Measurements from ENCODE around the gene ZNF280C. TPM values are rescaled to one million over a fixed set of nuclear protein-coding genes. Genes with fewer than 3 reads are reported as not detected.

Gene ZNF280C
- total and polyA plus RNA-seq, 3 experiments from 2014 or later, result 2.2 to 7.6 (median 7.1) TPM

DNA sequence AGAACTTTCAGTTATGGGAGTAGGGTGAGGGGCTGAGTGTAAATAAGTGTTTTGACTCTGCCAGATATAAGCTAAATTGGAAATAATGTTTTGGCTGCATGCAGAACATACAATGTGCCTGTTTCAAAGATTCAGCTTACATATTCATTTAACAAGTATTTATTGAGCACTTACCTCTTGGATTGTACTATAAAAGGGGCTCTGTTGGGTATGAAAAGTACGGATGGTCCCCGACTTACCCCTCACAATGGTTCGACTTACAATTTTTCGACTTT lies 102.3 kb downstream of the ZNF280C start:
- Histone ChIP-seq H3K9me3 (ENCODE audit: low read length) (no peaks in the 10 kb centered on the region), H3K4me3 (ENCODE audit: low read length) (peak overlapping the region; percentile 68), H3K4me1 (ENCODE audit: insufficient read depth, low read length) (peaks cover 11% of the 10 kb centered on the region), H3K27me3 (ENCODE audit: insufficient read depth, low read length, poor library complexity, severe bottlenecking) (no peaks in the 10 kb centered on the region), H3K36me3 (ENCODE audit: insufficient read depth, low read length) (no peaks in the 10 kb centered on the region), H3K27ac (ENCODE audit: low read depth, low read length) (peak overlapping the region; percentile 63)
- Mint-ChIP-seq H3K27me3 (peaks cover 0 to 4% of the 10 kb centered on the region in 2 donors), H3K27ac (peak overlapping the region; percentile 80 to 94 (median 90)), H3K4me3 (peak overlapping the region; percentile 89 to 98 (median 94)), H3K4me1 (peaks cover 19 to 49% (median 44%) of the 10 kb centered on the region in 3 donors), H3K36me3 (peaks cover 0 to 18% (median 0%) of the 10 kb centered on the region in 3 donors), H3K9me3 (no peaks in the 10 kb centered on the region)
- DNase-seq, result no peak
- CTCF ChIA-PET, result no interaction called here
- POLR2A ChIA-PET, result no interaction called here

DNA sequence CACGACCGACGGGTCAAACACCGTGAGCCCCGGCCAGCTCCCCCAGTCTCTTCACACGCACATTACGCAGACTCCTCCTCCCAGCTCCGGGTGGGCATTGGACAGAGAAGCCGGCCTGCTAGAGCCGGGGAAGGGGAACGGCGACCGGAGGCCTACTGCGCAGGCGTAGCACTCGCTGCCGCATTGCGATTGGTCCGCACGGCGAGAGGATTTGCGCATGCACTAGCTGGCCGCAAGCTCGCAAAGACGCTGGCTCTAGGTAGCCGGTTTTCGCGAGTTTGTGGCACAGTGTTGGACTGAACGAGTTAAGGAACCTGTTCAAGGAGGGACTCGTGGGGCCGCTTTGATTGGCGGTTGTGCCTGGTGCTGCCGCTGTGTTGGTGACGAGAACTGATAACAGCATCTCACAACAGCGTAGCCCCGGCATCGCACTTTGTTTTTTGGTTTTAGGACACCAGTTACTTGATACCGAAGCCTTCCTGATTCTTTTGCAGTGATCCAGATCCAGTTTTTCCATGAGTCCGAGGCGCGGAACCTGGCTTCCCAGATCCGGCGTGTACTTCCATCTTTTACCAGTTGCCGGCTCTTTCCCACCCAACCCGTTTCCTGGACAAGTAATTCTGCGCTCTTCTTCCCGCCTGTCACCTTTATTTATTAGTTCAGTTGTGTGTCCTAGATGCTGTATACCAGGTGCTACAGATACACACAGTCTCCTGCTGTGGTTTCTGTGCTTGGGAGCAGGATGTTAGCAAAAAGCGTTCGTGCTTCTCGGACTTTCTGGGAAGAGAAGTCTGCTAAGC lies 102.8 kb downstream of the ZNF280C start, which contains the start of gene AIFM1:
Gene AIFM1 (minus strand): TSS at position 139 of the 800 bp plus-strand sequence. CDS start 185 bp downstream, outside the sequence.
- Histone ChIP-seq H3K27ac (ENCODE audit: low read depth, low read length) (peak within 1 kb of the TSS; percentile 63), H3K4me3 (ENCODE audit: low read length) (peak within 1 kb of the TSS; percentile 68), H3K36me3 (ENCODE audit: insufficient read depth, low read length) (no peaks in the 10 kb centered on the region), H3K27me3 (ENCODE audit: insufficient read depth, low read length, poor library complexity, severe bottlenecking) (no peaks in the 10 kb centered on the region), H3K4me1 (ENCODE audit: insufficient read depth, low read length) (peaks cover 11% of the 10 kb centered on the region), H3K9me3 (ENCODE audit: low read length) (no peaks in the 10 kb centered on the region)
- POLR2A ChIA-PET, result interaction anchor here (0.9 to 1.3 kb wide), 3 partner anchors 47 to 81 kb away, joined by 4 to 6 read pairs (median 5); no protein-coding TSS in a partner anchor
- peak; percentile 79 to 93 (median 86) for DNase-seq
- Mint-ChIP-seq H3K9me3 (no peaks in the 10 kb centered on the region), H3K36me3 (peaks cover 0 to 16% (median 0%) of the 10 kb centered on the region in 3 donors), H3K4me1 (peaks cover 18 to 47% (median 44%) of the 10 kb centered on the region in 3 donors), H3K4me3 (peak within 1 kb of the TSS; percentile 89 to 98 (median 94)), H3K27me3 (peaks cover 0 to 4% of the 10 kb centered on the region in 2 donors), H3K27ac (peak within 1 kb of the TSS; percentile 80 to 94 (median 90))
- CTCF ChIA-PET, result interaction anchor here (1.0 to 1.2 kb wide), 2 partner anchors 23 to 84 kb away, joined by 3 to 4 read pairs; no protein-coding TSS in a partner anchor

DNA sequence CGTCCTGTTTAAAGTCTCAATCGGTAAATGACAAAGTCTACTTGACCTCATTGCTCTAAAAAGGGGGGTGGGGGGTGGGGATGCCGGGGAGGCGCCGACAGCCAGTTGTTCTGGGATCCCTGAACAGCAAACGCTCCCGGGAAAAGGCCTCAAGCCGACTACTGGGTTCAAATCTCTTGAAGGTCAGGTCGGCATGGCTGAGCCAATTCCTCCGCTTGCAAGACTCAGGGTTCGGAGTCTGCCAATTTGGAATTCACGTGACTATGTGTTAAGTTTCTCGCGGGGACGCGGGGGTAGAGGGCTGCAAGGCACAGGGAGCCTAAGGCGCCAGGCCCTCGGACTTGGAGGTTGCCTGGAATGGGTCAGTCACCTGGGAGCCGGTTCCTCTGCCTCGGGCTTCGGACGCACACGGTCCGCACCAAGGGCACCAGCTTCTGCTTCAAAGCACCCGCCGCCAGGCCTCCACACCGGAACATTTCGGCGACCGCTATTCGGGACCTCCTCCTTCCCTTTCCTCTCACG lies 103.5 kb downstream of the ZNF280C start:
- Histone ChIP-seq H3K4me3 (ENCODE audit: low read length) (peak overlapping the region; percentile 68), H3K4me1 (ENCODE audit: insufficient read depth, low read length) (peaks cover 11% of the 10 kb centered on the region), H3K27ac (ENCODE audit: low read depth, low read length) (peak overlapping the region; percentile 63), H3K27me3 (ENCODE audit: insufficient read depth, low read length, poor library complexity, severe bottlenecking) (no peaks in the 10 kb centered on the region), H3K9me3 (ENCODE audit: low read length) (no peaks in the 10 kb centered on the region), H3K36me3 (ENCODE audit: insufficient read depth, low read length) (no peaks in the 10 kb centered on the region)
- ChIA-PET POLR2A (interaction anchor here (0.9 to 1.3 kb wide), 3 partner anchors 46 to 81 kb away, joined by 4 to 6 read pairs (median 5); no protein-coding TSS in a partner anchor), CTCF (interaction anchor here (1.0 to 1.2 kb wide), 2 partner anchors 22 to 83 kb away, joined by 3 to 4 read pairs; no protein-coding TSS in a partner anchor)
- peak overlapping the region; percentile 80 to 94 (median 90) for H3K27ac Mint-ChIP-seq
- H3K4me3 Mint-ChIP-seq, result peak overlapping the region; percentile 89 to 98 (median 94)
- H3K9me3 Mint-ChIP-seq, result no peaks in the 10 kb centered on the region
- H3K4me1 Mint-ChIP-seq, result peaks cover 14 to 43% (median 39%) of the 10 kb centered on the region in 3 donors
- peaks cover 0 to 15% (median 0%) of the 10 kb centered on the region in 3 donors for H3K36me3 Mint-ChIP-seq
- peak in 1 of 5 donors; percentile 9 for DNase-seq
- H3K27me3 Mint-ChIP-seq, result peaks cover 0 to 4% of the 10 kb centered on the region in 2 donors

DNA sequence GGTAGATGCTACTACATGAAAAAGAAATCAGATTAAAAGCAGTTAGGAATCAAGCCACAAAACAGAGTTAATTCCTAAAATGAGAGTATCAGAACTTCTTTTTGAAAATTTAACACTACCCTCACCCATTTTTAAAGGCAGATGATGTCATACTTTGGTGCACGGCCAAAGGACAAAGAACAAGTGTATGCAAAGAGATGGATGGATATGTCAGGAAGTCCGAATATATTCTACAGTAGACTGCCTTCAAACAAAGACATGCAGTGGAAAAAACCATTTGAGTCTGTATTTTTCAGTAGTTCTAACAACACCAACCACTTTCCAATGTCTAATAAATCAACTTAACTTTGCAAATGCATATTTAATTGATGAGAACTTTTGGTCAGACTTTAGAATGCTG lies 105.3 kb downstream of the ZNF280C start:
- Mint-ChIP-seq H3K27ac (no peak overlapping the region), H3K27me3 (peaks cover 0 to 5% of the 10 kb centered on the region in 2 donors), H3K4me3 (peak overlapping the region in 4 of 7 donors; percentile 22 to 48 (median 37)), H3K36me3 (peaks cover 0 to 15% (median 0%) of the 10 kb centered on the region in 3 donors), H3K4me1 (peaks cover 19 to 48% (median 47%) of the 10 kb centered on the region in 3 donors), H3K9me3 (no peaks in the 10 kb centered on the region)
- Histone ChIP-seq H3K36me3 (ENCODE audit: insufficient read depth, low read length) (no peaks in the 10 kb centered on the region), H3K27me3 (ENCODE audit: insufficient read depth, low read length, poor library complexity, severe bottlenecking) (no peaks in the 10 kb centered on the region), H3K4me3 (ENCODE audit: low read length) (no peak overlapping the region), H3K9me3 (ENCODE audit: low read length) (no peaks in the 10 kb centered on the region), H3K4me1 (ENCODE audit: insufficient read depth, low read length) (peaks cover 11% of the 10 kb centered on the region), H3K27ac (ENCODE audit: low read depth, low read length) (no peak overlapping the region)
- no peak for DNase-seq
- CTCF ChIA-PET, result interaction anchor here (1.8 kb wide), 1 partner anchor 11 kb away, joined by 5 read pairs; no protein-coding TSS in a partner anchor
- POLR2A ChIA-PET, result no interaction called here

DNA sequence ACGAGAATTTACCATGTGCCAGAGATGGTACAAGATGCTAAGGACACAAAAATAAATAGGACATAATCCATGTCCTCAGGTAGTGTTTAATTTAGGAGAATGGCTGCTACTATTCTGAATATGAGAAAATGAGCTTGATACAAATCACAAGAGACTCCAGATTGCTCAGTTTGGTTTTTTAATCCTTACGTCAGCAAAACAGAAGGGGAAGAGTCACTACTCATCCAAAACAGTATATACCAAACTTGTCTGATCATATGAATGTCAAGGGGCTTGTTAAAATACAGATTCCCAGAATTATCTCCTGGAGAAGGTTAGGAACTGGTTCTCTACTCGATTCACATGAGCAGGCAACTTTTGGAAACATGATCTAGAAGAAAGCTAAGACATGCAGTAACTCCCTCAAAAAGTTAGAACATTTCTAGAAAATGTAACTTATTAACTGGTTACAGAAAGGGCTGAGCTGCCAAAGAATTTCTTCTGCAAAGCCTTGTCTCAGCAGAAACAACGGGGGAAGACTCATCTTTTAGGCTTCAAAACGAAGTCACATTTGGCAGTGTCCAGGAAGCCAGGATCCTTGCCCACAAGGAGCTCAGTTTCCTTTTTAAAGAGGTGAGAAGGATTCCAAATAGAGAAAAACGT lies 106.5 kb downstream of the ZNF280C start:
- H3K27ac Mint-ChIP-seq, result no peak overlapping the region
- CTCF ChIA-PET, result interaction anchor here (1.1 to 1.8 kb wide), 2 partner anchors 10 to 80 kb away, joined by 4 to 5 read pairs; no protein-coding TSS in a partner anchor
- Histone ChIP-seq H3K27ac (ENCODE audit: low read depth, low read length) (no peak overlapping the region), H3K9me3 (ENCODE audit: low read length) (no peaks in the 10 kb centered on the region), H3K4me1 (ENCODE audit: insufficient read depth, low read length) (peaks cover 11% of the 10 kb centered on the region), H3K4me3 (ENCODE audit: low read length) (no peak overlapping the region), H3K36me3 (ENCODE audit: insufficient read depth, low read length) (no peaks in the 10 kb centered on the region), H3K27me3 (ENCODE audit: insufficient read depth, low read length, poor library complexity, severe bottlenecking) (no peaks in the 10 kb centered on the region)
- H3K27me3 Mint-ChIP-seq, result peaks cover 0 to 1% of the 10 kb centered on the region in 2 donors
- H3K9me3 Mint-ChIP-seq, result no peaks in the 10 kb centered on the region
- peaks cover 19 to 48% (median 47%) of the 10 kb centered on the region in 3 donors for H3K4me1 Mint-ChIP-seq
- peak overlapping the region in 2 of 7 donors; percentile 0 to 69 for H3K4me3 Mint-ChIP-seq
- POLR2A ChIA-PET, result no interaction called here
- DNase-seq, result no peak
- peaks cover 0 to 15% (median 0%) of the 10 kb centered on the region in 3 donors for H3K36me3 Mint-ChIP-seq

DNA sequence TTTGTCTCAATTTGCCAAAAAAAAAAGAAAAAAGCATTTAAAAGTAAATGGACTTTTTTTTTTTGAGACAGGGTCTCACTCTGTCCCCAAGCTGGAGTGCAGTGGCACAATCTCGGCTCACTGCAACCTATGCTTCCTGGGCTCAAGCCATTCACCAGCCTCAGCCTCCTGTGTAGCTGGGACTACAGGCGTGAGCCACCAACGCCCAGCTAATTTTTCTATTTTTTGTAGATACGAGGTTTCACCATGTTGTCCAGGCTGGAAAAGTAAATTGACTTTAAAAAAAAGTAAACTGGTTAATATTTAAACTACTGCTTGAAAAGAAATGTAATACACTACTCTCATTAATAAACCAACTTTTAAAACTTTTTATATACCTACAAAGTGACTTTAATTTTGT lies 108.9 kb downstream of the ZNF280C start:
- POLR2A ChIA-PET, result no interaction called here
- Mint-ChIP-seq H3K36me3 (peaks cover 0 to 17% (median 0%) of the 10 kb centered on the region in 3 donors), H3K27ac (peak overlapping the region in 1 of 8 donors; percentile 37), H3K4me3 (no peak overlapping the region), H3K9me3 (no peaks in the 10 kb centered on the region), H3K4me1 (peaks cover 13 to 33% (median 30%) of the 10 kb centered on the region in 3 donors), H3K27me3 (peaks cover 0 to 1% of the 10 kb centered on the region in 2 donors)
- H3K9me3 ChIP-seq (ENCODE audit: low read length), result no peaks in the 10 kb centered on the region
- peaks cover 7% of the 10 kb centered on the region for H3K36me3 ChIP-seq (ENCODE audit: insufficient read depth, low read length)
- H3K4me3 ChIP-seq (ENCODE audit: low read length), result no peak overlapping the region
- no peak for DNase-seq
- CTCF ChIA-PET, result no interaction called here
- no peaks in the 10 kb centered on the region for H3K27me3 ChIP-seq (ENCODE audit: insufficient read depth, low read length, poor library complexity, severe bottlenecking)
- H3K4me1 ChIP-seq (ENCODE audit: insufficient read depth, low read length), result peaks cover 5% of the 10 kb centered on the region
- no peak overlapping the region for H3K27ac ChIP-seq (ENCODE audit: low read depth, low read length)

DNA sequence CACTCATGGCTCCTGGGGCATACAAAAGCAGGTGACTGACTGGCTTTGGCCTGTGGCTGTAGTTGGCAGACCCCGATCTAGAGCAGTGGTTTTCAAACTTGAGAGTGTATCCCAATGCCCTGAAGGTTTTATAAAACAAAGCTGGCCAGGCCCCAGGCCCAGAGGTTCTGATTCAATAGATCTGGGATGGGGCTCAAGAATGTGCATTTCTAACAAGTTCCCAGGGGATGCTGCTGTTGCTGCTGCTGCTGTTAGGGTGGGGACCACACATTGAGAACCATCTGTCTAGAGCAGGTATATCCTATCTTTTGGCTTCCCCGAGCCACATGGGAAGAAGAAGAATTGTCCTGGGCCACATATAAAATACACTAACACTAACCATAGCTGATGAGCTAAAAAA lies 110.4 kb downstream of the ZNF280C start:
- H3K36me3 ChIP-seq (ENCODE audit: insufficient read depth, low read length), result peaks cover 7% of the 10 kb centered on the region
- H3K4me3 Mint-ChIP-seq, result no peak overlapping the region
- no peak overlapping the region for H3K27ac ChIP-seq (ENCODE audit: low read depth, low read length)
- no peak overlapping the region for H3K4me3 ChIP-seq (ENCODE audit: low read length)
- H3K36me3 Mint-ChIP-seq, result peaks cover 0 to 27% (median 0%) of the 10 kb centered on the region in 3 donors
- CTCF ChIA-PET, result no interaction called here
- no peak for DNase-seq
- no peaks in the 10 kb centered on the region for H3K4me1 ChIP-seq (ENCODE audit: insufficient read depth, low read length)
- H3K9me3 ChIP-seq (ENCODE audit: low read length), result no peaks in the 10 kb centered on the region
- no peaks in the 10 kb centered on the region for H3K27me3 ChIP-seq (ENCODE audit: insufficient read depth, low read length, poor library complexity, severe bottlenecking)
- peaks cover 9 to 24% (median 21%) of the 10 kb centered on the region in 3 donors for H3K4me1 Mint-ChIP-seq
- peak overlapping the region in 1 of 8 donors; percentile 21 for H3K27ac Mint-ChIP-seq
- no peaks in the 10 kb centered on the region for H3K9me3 Mint-ChIP-seq
- H3K27me3 Mint-ChIP-seq, result peaks cover 0 to 1% of the 10 kb centered on the region in 2 donors
- POLR2A ChIA-PET, result no interaction called here
